ENCODE data around the gene OR10H1.
"Not testable (repeated sequence)": the region's sequence is repeated elsewhere in the genome, so short reads cannot be mapped to it uniquely, and the experiment has no call there.

OR10H1 gene

GRCh38 chr19:15815306-15815705, at the start of gene OR10H1:
Gene OR10H1, minus strand, starts transcription at chr19:15815664. Its CDS starts 7,627 bp downstream, at chr19:15808037.
- DNase-seq = no peak

GRCh38 chr19:15864824-15865223, 49.4 kb upstream of the OR10H1 start:
- DNase-seq = peak; percentile 24

GRCh38 chr19:15863272-15863671, 47.8 kb upstream of the OR10H1 start:
- DNase-seq = no peak

- DNase-seq = no peak
Observed at GRCh38 chr19:15862444-15862843, 47.0 kb upstream of the OR10H1 start.

- DNase-seq = no peak
Observed at GRCh38 chr19:15860522-15860921, 45.1 kb upstream of the OR10H1 start.

GRCh38 chr19:15859187-15859586, 43.7 kb upstream of the OR10H1 start:
- DNase-seq = peak; percentile 11

- no peak for DNase-seq
Observed at GRCh38 chr19:15850385-15850784, 34.9 kb upstream of the OR10H1 start.

GRCh38 chr19:15846923-15847322, 31.5 kb upstream of the OR10H1 start:
- no peak for DNase-seq

- not testable (repeated sequence) for DNase-seq
Observed at GRCh38 chr19:15843894-15844222, 28.4 kb upstream of the OR10H1 start.

- DNase-seq = no peak
Observed at GRCh38 chr19:15843203-15843893, 27.9 kb upstream of the OR10H1 start.

GRCh38 chr19:15841875-15842569, 26.6 kb upstream of the OR10H1 start:
- DNase-seq = no peak

- no peak for DNase-seq
Observed at GRCh38 chr19:15840833-15841232, 25.4 kb upstream of the OR10H1 start.

- not testable (repeated sequence) for DNase-seq
Observed at GRCh38 chr19:15839888-15840287, 24.4 kb upstream of the OR10H1 start.

- DNase-seq = no peak
Observed at GRCh38 chr19:15838351-15838750, 22.9 kb upstream of the OR10H1 start.

GRCh38 chr19:15837221-15837731, 21.8 kb upstream of the OR10H1 start:
- peak; percentile 76 for DNase-seq

GRCh38 chr19:15836330-15837220, 21.1 kb upstream of the OR10H1 start:
- peak; percentile 97 for DNase-seq

- DNase-seq = peak; percentile 74
Observed at GRCh38 chr19:15835565-15836329, 20.3 kb upstream of the OR10H1 start.

GRCh38 chr19:15834232-15834631, 18.8 kb upstream of the OR10H1 start:
- not testable (repeated sequence) for DNase-seq

GRCh38 chr19:15831626-15832025, 16.2 kb upstream of the OR10H1 start:
- no peak for DNase-seq

GRCh38 chr19:15829786-15830185, 14.3 kb upstream of the OR10H1 start:
- no peak for DNase-seq

GRCh38 chr19:15829306-15829698, 13.8 kb upstream of the OR10H1 start:
- no peak for DNase-seq

- DNase-seq = not testable (repeated sequence)
Observed at GRCh38 chr19:15828611-15829305, 13.3 kb upstream of the OR10H1 start.

Measured in activated CD8-positive, alpha-beta memory T cell treated with anti-CD3 and anti-CD28 coated beads for 24 hours (primary cell).